ENCODE measurements around the gene PPP1CA. TPM values are rescaled to one million over a fixed set of nuclear protein-coding genes. Genes with fewer than 3 reads are reported as not detected.
"Not testable (repeated sequence)": the region's sequence is repeated elsewhere in the genome, so short reads cannot be mapped to it uniquely, and the experiment has no call there.

The PPP1CA gene
- total RNA-seq, 4 donors from 2014 or later, result 146 to 202 (median 185) TPM

DNA sequence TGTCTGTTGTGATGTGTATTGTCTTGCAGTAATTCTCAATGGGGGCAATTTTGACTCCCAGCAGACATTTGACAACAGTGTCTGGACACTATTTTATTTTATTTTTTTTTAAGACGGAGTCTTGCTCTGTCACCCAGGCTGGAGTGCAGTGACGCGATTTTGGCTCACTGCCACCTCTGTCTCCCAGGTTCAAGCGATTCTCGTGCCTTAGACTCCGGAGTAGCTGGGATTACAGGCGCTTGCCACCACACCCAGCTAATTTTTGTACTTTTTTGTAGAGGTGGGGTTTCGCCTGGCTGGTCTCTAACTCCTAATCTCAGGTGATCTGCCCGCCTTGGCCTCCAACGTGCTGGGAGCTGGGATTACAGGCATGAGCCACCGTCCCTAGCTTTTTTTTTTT is 28.1 kb upstream of the PPP1CA start:
- Histone ChIP-seq H3K4me3 (peak overlapping the region in 3 of 4 donors; percentile 85 to 95 (median 86)), H3K9me3 (no peaks in the 10 kb centered on the region), H3K27me3 (no peaks in the 10 kb centered on the region), H3K27ac (peak overlapping the region; percentile 93 to 97 (median 95)), H3K36me3 (peaks cover 33 to 51% (median 33%) of the 10 kb centered on the region in 3 donors), H3K4me1 (peaks cover 24 to 62% (median 28%) of the 10 kb centered on the region in 3 donors)
- intact Hi-C loops (cut with DNase I), result no loop called here
- WGBS, 2 donors, result 37 to 43% methylated on average over 9 to 11 of the region's 11 CpGs
- TF ChIP-seq, protein P1, sequence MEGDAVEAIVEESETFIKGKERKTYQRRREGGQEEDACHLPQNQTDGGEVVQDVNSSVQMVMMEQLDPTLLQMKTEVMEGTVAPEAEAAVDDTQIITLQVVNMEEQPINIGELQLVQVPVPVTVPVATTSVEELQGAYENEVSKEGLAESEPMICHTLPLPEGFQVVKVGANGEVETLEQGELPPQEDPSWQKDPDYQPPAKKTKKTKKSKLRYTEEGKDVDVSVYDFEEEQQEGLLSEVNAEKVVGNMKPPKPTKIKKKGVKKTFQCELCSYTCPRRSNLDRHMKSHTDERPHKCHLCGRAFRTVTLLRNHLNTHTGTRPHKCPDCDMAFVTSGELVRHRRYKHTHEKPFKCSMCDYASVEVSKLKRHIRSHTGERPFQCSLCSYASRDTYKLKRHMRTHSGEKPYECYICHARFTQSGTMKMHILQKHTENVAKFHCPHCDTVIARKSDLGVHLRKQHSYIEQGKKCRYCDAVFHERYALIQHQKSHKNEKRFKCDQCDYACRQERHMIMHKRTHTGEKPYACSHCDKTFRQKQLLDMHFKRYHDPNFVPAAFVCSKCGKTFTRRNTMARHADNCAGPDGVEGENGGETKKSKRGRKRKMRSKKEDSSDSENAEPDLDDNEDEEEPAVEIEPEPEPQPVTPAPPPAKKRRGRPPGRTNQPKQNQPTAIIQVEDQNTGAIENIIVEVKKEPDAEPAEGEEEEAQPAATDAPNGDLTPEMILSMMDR (IDR thresholded peaks at IDR 0.05), result no peak
- no peak for TF ChIP-seq POLR2A (IDR thresholded peaks at IDR 0.05)
- DNase-seq, result no peak

GRCh38 chr11:67429038-67429668 is 27.5 kb upstream of the PPP1CA start:
- no peak for DNase-seq
- Histone ChIP-seq H3K4me3 (peak overlapping the region; percentile 85 to 96 (median 90)), H3K27me3 (no peaks in the 10 kb centered on the region), H3K9me3 (no peaks in the 10 kb centered on the region), H3K27ac (peak overlapping the region; percentile 93 to 97 (median 95)), H3K4me1 (peaks cover 22 to 56% (median 24%) of the 10 kb centered on the region in 3 donors), H3K36me3 (peaks cover 27 to 46% (median 27%) of the 10 kb centered on the region in 3 donors)
- WGBS, 2 donors, result 22 to 47% methylated on average over 2 to 9 of the region's 12 CpGs
- TF ChIP-seq, protein P1 (IDR thresholded peaks at IDR 0.05), result no peak
- TF ChIP-seq POLR2A (IDR thresholded peaks at IDR 0.05), result peak in 1 of 4 donors; percentile 24
- intact Hi-C loops (cut with DNase I), result no loop called here

DNA sequence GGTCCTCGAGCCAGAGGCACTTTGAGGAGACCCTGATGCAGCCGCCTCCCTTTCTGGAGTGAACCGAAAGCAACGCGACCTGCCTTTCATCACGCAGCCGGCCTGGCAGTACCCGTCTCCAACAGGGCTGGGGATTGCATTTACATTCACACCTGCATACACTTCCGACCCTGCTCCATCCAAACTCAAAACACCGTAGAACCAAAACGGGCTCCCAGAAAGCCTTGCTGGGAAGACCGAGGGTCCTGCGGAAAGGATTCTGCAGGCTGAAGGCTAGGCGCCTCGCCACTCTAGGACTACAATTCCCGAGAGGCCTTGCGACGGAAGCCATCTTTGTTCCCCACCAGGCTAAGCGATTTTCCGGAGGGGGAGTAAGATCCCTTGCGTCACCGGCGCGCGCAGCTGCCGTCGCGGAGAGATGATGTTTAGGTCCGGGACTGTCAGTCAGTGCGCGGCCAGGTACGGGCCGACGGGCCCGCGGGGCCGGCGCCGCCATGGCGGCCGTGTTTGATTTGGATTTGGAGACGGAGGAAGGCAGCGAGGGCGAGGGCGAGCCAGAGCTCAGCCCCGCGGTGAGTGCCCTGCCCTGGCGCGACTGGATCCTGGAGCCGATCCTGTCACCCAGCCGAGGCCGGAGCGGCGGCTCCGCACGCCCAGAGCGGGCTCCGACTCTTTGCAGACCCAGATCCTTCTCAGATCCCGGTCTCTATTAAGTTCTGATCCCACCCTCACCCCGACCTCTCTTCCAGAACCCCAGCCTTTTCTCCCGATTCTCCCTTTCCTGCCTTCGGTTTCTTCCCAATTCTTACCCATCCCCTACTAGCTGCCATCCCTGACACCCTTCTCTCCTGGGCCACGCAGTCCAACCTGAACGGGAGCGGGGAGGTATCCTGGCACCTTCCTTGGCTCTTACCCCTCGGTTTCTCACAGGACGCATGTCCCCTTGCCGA is 26.7 kb upstream of the PPP1CA start, which contains the start of gene RPS6KB2:
Gene RPS6KB2, plus strand, starts transcription at position 443 of the 950 bp plus-strand sequence. Its CDS starts 52 bp downstream, at position 495.
- peak within 1 kb of the TSS; percentile 85 to 96 (median 90) for H3K4me3 ChIP-seq
- intact Hi-C loops (cut with DNase I), result no loop called here
- peaks cover 19 to 38% (median 19%) of the 10 kb centered on the region in 3 donors for H3K36me3 ChIP-seq
- TF ChIP-seq, protein P1 (IDR thresholded peaks at IDR 0.05), result peak in 2 of 6 experiments; percentile 6 to 50
- peak in 3 of 4 donors; percentile 95 to 96 (median 95) for TF ChIP-seq POLR2A (IDR thresholded peaks at IDR 0.05)
- H3K27ac ChIP-seq, result peak within 1 kb of the TSS; percentile 93 to 97 (median 95)
- H3K9me3 ChIP-seq, result no peaks in the 10 kb centered on the region
- H3K4me1 ChIP-seq, result peaks cover 17 to 52% (median 22%) of the 10 kb centered on the region in 3 donors
- no peaks in the 10 kb centered on the region for H3K27me3 ChIP-seq
- WGBS, 2 donors, result 0% methylated on average over 7 to 33 of the region's 68 CpGs
- peak; percentile 94 for DNase-seq

- intact Hi-C loops (cut with DNase I); H3K27me3 ChIP-seq; DNase-seq; H3K9me3 ChIP-seq: not testable (repeated sequence)
- H3K27ac ChIP-seq, result peak overlapping the region; percentile 93 to 97 (median 95)
- WGBS, 2 donors, result 66 to 70% methylated on average over 19 of the region's 19 CpGs
- peaks cover 11 to 54% (median 29%) of the 10 kb centered on the region in 3 donors for H3K4me1 ChIP-seq
- H3K4me3 ChIP-seq, result peak overlapping the region; percentile 85 to 96 (median 90)
- H3K36me3 ChIP-seq, result peaks cover 10 to 28% (median 10%) of the 10 kb centered on the region in 3 donors
Observed at GRCh38 chr11:67427364-67427859, 25.8 kb upstream of the PPP1CA start.

GRCh38 chr11:67423891-67424613 is 22.4 kb upstream of the PPP1CA start:
- 92% methylated on average over 7 of the region's 34 CpGs; no CpG with 5 or more reads in 1 of the 2 donors for WGBS, 2 donors
- no peak overlapping the region for H3K27ac ChIP-seq
- DNase-seq, result no peak
- no peak overlapping the region for H3K4me3 ChIP-seq
- no peak for TF ChIP-seq POLR2A (IDR thresholded peaks at IDR 0.05)
- TF ChIP-seq, protein P1 (IDR thresholded peaks at IDR 0.05), result no peak
- no peaks in the 10 kb centered on the region for H3K9me3 ChIP-seq
- no peaks in the 10 kb centered on the region for H3K27me3 ChIP-seq
- H3K4me1 ChIP-seq, result peaks cover 18 to 52% (median 32%) of the 10 kb centered on the region in 3 donors
- H3K36me3 ChIP-seq, result no peaks in the 10 kb centered on the region
- intact Hi-C loops (cut with DNase I), result no loop called here
